Measurements from ENCODE around the gene FILIP1L.

The FILIP1L gene

DNA sequence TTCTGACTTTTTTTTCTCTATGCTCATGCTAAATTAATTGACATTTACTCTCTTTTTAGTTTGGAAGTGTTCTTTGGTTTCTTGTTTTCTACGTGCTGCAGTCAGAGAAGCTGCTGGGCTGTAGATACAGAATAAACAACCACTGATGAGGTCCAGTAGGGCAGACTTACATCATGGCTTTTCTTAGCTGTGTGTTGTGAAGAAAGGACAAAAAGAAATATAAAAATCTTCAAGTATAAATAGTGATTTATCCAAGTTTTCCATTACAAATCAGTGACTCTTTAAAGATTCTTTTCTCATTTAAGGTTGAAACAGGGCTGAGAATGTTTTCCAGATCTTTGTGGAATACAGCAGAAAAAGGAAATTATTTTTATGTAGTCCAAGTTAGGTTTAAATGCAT is 174.4 kb downstream of the FILIP1L start:
- no peak for TF ChIP-seq CTCF (IDR thresholded peaks at IDR 0.05; ENCODE audit: low read depth, low read length)
- DNase-seq (ENCODE audit: low read depth in 2 of 2) = no peak
- no peak overlapping the region for H3K4me3 ChIP-seq (replicated peaks in 1 of 2; ENCODE audit: low read depth in 2 of 2, low read length in 2 of 2)

- H3K4me3 ChIP-seq (replicated peaks in 1 of 2; ENCODE audit: low read depth in 2 of 2, low read length in 2 of 2) = no peak overlapping the region
- DNase-seq (ENCODE audit: low read depth in 2 of 2) = peak; percentile 59 to 64
- no peak for TF ChIP-seq CTCF (IDR thresholded peaks at IDR 0.05; ENCODE audit: low read depth, low read length)
These were observed 175.9 kb downstream of the FILIP1L start for GRCh38 chr3:99938270-99938911.

- H3K4me3 ChIP-seq (replicated peaks in 1 of 2; ENCODE audit: low read depth in 2 of 2, low read length in 2 of 2) = no peak overlapping the region
- no peak for TF ChIP-seq CTCF (IDR thresholded peaks at IDR 0.05; ENCODE audit: low read depth, low read length)
- peak; percentile 51 to 70 for DNase-seq (ENCODE audit: low read depth in 2 of 2)
These were observed 179.1 kb downstream of the FILIP1L start for GRCh38 chr3:99934975-99935797.

DNA sequence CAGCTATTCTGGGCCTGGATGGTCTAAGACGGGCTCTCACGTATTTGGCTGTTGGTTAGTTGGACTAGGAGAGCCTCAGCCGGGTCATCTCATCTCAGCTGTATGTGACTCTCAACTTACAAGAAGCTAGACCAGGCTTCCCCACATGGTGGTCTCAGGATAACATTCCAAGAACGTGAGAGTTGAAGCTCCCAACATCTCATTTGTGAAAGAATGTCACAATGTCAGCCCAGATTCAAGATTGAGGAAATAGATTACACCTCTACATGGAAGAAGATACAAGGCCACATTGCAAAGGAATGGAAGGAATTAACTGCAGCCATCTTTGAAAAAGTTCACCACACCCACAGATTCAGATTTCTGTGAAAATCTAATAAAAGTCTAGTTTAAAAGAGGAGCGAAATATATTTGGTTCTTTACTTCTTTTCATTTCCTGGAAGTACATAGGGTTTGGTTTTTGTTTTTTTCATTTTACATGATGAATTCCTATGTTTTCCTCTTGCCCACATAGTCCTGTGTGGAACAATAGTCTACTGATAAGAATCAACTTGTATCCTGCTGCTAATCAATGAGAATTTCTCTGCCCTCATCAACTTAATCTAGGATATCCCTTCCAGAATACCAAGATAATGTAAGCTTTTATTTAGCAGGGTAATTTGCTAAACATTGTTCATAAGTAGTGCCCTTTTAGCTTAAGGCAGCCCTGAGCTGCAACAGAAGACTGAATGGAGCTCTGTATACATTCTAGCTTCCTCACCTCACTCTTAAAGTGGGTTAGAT is 180.1 kb downstream of the FILIP1L start:
- no peak overlapping the region for H3K4me3 ChIP-seq (replicated peaks in 1 of 2; ENCODE audit: low read depth in 2 of 2, low read length in 2 of 2)
- TF ChIP-seq CTCF (IDR thresholded peaks at IDR 0.05; ENCODE audit: low read depth, low read length) = no peak
- DNase-seq (ENCODE audit: low read depth in 2 of 2) = no peak

- no peak for DNase-seq (ENCODE audit: low read depth in 2 of 2)
- H3K4me3 ChIP-seq (replicated peaks in 1 of 2; ENCODE audit: low read depth in 2 of 2, low read length in 2 of 2) = no peak overlapping the region
- TF ChIP-seq CTCF (IDR thresholded peaks at IDR 0.05; ENCODE audit: low read depth, low read length) = no peak
These were observed 183.2 kb downstream of the FILIP1L start for GRCh38 chr3:99931059-99931458.

GRCh38 chr3:99929745-99930139 is 184.6 kb downstream of the FILIP1L start:
- peak; percentile 49 to 77 for DNase-seq (ENCODE audit: low read depth in 2 of 2)
- no peak for TF ChIP-seq CTCF (IDR thresholded peaks at IDR 0.05; ENCODE audit: low read depth, low read length)
- peak overlapping the region in 1 of 2 donors; percentile 4 for H3K4me3 ChIP-seq (replicated peaks in 1 of 2; ENCODE audit: low read depth in 2 of 2, low read length in 2 of 2)
